ENCODE results near the gene CTSO. TPM values are rescaled to one million over a fixed set of nuclear protein-coding genes. Genes with fewer than 3 reads are reported as not detected.

CTSO gene
- total RNA-seq, 1 donor, result 25.0 TPM

GRCh38 chr4:155921597-155921996, 32.1 kb downstream of the CTSO start:
- Histone ChIP-seq H3K4me3 (ENCODE audit: insufficient read depth, low read length) (no peak overlapping the region), H4K20me1 (ENCODE audit: insufficient read depth, low read length) (no peaks in the 10 kb centered on the region), H3K79me2 (ENCODE audit: insufficient read depth, low read length) (no peaks in the 10 kb centered on the region), H3K4me1 (ENCODE audit: insufficient read depth, low read length) (no peaks in the 10 kb centered on the region), H3K27me3 (ENCODE audit: insufficient read depth, low read length) (no peaks in the 10 kb centered on the region), H3K9me3 (ENCODE audit: low read depth, low read length) (no peaks in the 10 kb centered on the region), H3K36me3 (ENCODE audit: insufficient read depth, low read length) (no peaks in the 10 kb centered on the region), H3K27ac (ENCODE audit: low read depth, low read length) (no peak overlapping the region), H2AFZ (ENCODE audit: low read length) (no peak overlapping the region), H3K4me2 (ENCODE audit: insufficient read depth, low read length) (no peak overlapping the region)
- TF ChIP-seq CTCF (IDR thresholded peaks at IDR 0.05; ENCODE audit: extremely low read depth, low read depth, low read length), result no peak
- DNase-seq (ENCODE audit: insufficient read length, low spot score, missing footprints), result no peak

GRCh38 chr4:155914782-155915181, 38.9 kb downstream of the CTSO start:
- H3K79me2 ChIP-seq (ENCODE audit: insufficient read depth, low read length), result no peaks in the 10 kb centered on the region
- no peak overlapping the region for H3K4me2 ChIP-seq (ENCODE audit: insufficient read depth, low read length)
- H3K27me3 ChIP-seq (ENCODE audit: insufficient read depth, low read length), result peaks cover 3% of the 10 kb centered on the region
- H4K20me1 ChIP-seq (ENCODE audit: insufficient read depth, low read length), result no peaks in the 10 kb centered on the region
- DNase-seq (ENCODE audit: insufficient read length, low spot score, missing footprints), result no peak
- H3K27ac ChIP-seq (ENCODE audit: low read depth, low read length), result no peak overlapping the region
- no peak overlapping the region for H3K4me3 ChIP-seq (ENCODE audit: insufficient read depth, low read length)
- H3K4me1 ChIP-seq (ENCODE audit: insufficient read depth, low read length), result no peaks in the 10 kb centered on the region
- TF ChIP-seq CTCF (IDR thresholded peaks at IDR 0.05; ENCODE audit: extremely low read depth, low read depth, low read length), result no peak
- no peaks in the 10 kb centered on the region for H3K36me3 ChIP-seq (ENCODE audit: insufficient read depth, low read length)
- H2AFZ ChIP-seq (ENCODE audit: low read length), result no peak overlapping the region
- no peaks in the 10 kb centered on the region for H3K9me3 ChIP-seq (ENCODE audit: low read depth, low read length)

GRCh38 chr4:155911905-155912304, 41.8 kb downstream of the CTSO start:
- Histone ChIP-seq H3K27ac (ENCODE audit: low read depth, low read length) (no peak overlapping the region), H3K4me1 (ENCODE audit: insufficient read depth, low read length) (peaks cover 7% of the 10 kb centered on the region), H2AFZ (ENCODE audit: low read length) (no peak overlapping the region), H3K4me3 (ENCODE audit: insufficient read depth, low read length) (no peak overlapping the region), H3K4me2 (ENCODE audit: insufficient read depth, low read length) (no peak overlapping the region), H4K20me1 (ENCODE audit: insufficient read depth, low read length) (no peaks in the 10 kb centered on the region), H3K9me3 (ENCODE audit: low read depth, low read length) (no peaks in the 10 kb centered on the region), H3K36me3 (ENCODE audit: insufficient read depth, low read length) (no peaks in the 10 kb centered on the region), H3K79me2 (ENCODE audit: insufficient read depth, low read length) (no peaks in the 10 kb centered on the region), H3K27me3 (ENCODE audit: insufficient read depth, low read length) (peaks cover 9% of the 10 kb centered on the region)
- no peak for TF ChIP-seq CTCF (IDR thresholded peaks at IDR 0.05; ENCODE audit: extremely low read depth, low read depth, low read length)
- no peak for DNase-seq (ENCODE audit: insufficient read length, low spot score, missing footprints)

- Histone ChIP-seq H3K4me1 (ENCODE audit: insufficient read depth, low read length) (peaks cover 14% of the 10 kb centered on the region), H3K36me3 (ENCODE audit: insufficient read depth, low read length) (no peaks in the 10 kb centered on the region), H2AFZ (ENCODE audit: low read length) (no peak overlapping the region), H3K79me2 (ENCODE audit: insufficient read depth, low read length) (no peaks in the 10 kb centered on the region), H3K27me3 (ENCODE audit: insufficient read depth, low read length) (peaks cover 19% of the 10 kb centered on the region), H3K4me2 (ENCODE audit: insufficient read depth, low read length) (no peak overlapping the region), H3K27ac (ENCODE audit: low read depth, low read length) (no peak overlapping the region), H3K9me3 (ENCODE audit: low read depth, low read length) (no peaks in the 10 kb centered on the region), H4K20me1 (ENCODE audit: insufficient read depth, low read length) (no peaks in the 10 kb centered on the region), H3K4me3 (ENCODE audit: insufficient read depth, low read length) (no peak overlapping the region)
- no peak for DNase-seq (ENCODE audit: insufficient read length, low spot score, missing footprints)
- no peak for TF ChIP-seq CTCF (IDR thresholded peaks at IDR 0.05; ENCODE audit: extremely low read depth, low read depth, low read length)
Measured at GRCh38 chr4:155909615-155910226, 43.9 kb downstream of the CTSO start.

Measured in osteoblast (primary cell).